AG08396 (cell line): ENCODE measurements around the gene SELENOV.

Experiments used
- DNase-seq: peaks from one replicate; pipeline ENCODE4 v3.0.0; 2012; ENCODE audit warnings: low spot score, mixed read lengths

SELENOV gene

DNA sequence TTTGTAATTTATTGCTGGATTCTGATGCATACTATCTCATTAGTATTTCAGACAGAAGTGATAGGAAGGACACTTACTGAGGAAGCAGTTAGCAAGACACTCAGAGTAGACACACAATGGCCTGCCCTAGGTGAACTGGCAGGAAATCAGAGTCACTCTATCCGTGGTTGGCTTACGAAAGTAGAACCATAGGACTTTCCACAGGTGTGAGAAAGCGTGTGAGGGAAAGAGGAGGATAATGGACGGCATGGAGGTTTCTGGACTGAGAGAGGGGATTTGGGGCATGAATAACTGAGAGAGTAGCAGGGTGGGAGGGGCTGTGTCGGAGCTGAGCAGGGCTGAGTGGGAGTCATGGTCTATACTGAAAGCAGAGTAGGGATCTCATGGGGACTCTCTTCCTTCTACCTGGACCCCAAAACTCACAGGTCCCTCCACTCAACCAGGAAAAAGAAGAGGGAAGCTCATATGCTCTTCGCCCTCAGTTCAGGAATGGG lies 43.7 kb downstream of the SELENOV start:
- no peak for DNase-seq

DNA sequence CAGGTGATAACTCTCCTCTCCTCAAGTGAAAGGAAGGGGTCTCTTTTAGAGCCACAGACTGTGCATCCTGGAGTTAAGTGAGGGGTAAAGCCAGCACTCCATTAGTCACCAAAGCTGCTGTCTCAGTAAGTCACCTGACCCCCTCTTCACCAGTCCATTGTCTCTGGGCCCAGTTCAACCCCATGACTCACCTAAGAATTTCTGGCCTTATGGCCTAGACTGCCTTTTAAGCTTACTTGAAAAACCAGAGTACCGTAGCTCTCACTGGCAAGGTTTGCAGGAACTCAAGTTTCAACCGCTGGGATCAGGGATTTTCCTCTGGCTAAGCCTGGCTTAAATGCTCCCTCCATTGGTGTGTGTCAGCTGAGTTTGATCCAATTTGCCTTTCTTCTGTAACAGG lies 48.5 kb downstream of the SELENOV start:
- no peak for DNase-seq

DNA sequence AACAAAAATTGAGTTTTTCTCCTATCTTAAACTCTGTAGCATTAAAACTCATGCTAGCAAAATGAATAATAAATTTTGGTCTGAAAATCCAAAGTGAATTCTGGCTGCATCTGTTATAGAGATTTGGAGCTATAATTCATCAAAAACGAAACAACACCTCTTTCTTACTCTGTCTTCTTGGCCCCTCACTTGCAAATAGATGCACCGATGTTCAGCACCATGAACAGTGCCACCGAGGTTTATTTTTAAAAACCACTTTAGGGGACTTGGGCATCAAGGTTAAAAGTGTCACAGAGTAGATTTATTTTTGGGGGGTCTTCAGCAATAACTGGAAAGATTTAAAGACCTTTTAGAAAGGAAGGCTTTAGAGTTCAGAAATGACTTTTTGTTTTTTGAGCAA lies 51.1 kb downstream of the SELENOV start:
- DNase-seq = no peak

DNA sequence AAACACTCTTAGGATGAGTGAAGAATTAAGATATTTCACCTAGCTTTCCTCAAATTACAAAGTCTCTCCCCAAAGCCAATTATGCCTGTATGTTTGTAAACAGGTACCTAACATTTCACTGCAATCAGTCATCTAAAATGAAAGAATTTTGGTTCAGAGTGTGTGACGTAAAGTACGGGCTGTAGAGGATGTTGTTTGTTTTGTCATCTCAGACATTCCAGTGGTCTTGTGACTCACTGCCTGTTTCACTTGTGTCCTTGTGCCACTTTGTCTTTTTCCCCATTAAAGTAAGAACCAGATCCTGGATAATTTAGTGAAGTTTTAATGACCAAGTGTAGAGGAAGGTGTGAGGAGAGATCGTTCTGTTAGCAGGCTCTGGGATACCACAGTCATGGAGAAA lies 53.7 kb downstream of the SELENOV start:
- DNase-seq = peak; percentile 11
